T-helper 2 cell treated with Interferon-gamma antibody and Interleukin-4, amounts not matched to agents 100 ng/mL and 5 ng/mL, for 36 hours (primary cell): Measurements from ENCODE around the gene IL6. TPM values are rescaled to one million over a fixed set of nuclear protein-coding genes. Genes with fewer than 3 reads are reported as not detected.

Source experiments
- intact Hi-C: fragments of 100-400 bp; cut with micrococcal nuclease; formaldehyde crosslinking; loops from one replicate; pipeline ENCODE4 v1.15.1; 2023
- total RNA-seq: library from RNA; stranded (reverse); gene quantifications from 2 replicates; pipeline ENCODE4 v1.2.3, GENCODE V29; 2022

Gene IL6
- total RNA-seq, 1 donor from 2014 or later = not detected

DNA sequence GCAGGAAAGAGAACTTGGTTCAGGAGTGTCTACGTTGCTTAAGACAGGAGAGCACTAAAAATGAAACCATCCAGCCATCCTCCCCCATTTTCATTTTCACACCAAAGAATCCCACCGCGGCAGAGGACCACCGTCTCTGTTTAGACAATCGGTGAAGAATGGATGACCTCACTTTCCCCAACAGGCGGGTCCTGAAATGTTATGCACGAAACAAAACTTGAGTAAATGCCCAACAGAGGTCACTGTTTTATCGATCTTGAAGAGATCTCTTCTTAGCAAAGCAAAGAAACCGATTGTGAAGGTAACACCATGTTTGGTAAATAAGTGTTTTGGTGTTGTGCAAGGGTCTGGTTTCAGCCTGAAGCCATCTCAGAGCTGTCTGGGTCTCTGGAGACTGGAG, 1.4 kb upstream of the IL6 start:
- intact Hi-C loops = loop anchor here (5.0 kb wide), 1 partner anchor 48 kb away; no protein-coding TSS in a partner anchor

DNA sequence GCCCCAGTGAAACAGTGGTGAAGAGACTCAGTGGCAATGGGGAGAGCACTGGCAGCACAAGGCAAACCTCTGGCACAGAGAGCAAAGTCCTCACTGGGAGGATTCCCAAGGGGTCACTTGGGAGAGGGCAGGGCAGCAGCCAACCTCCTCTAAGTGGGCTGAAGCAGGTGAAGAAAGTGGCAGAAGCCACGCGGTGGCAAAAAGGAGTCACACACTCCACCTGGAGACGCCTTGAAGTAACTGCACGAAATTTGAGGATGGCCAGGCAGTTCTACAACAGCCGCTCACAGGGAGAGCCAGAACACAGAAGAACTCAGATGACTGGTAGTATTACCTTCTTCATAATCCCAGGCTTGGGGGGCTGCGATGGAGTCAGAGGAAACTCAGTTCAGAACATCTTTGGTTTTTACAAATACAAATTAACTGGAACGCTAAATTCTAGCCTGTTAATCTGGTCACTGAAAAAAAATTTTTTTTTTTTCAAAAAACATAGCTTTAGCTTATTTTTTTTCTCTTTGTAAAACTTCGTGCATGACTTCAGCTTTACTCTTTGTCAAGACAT, 574 bp upstream of the IL6 start:
- intact Hi-C loops = loop anchor here (1.0 to 5.0 kb wide), 3 partner anchors 49 to 166 kb away; no protein-coding TSS in a partner anchor

DNA sequence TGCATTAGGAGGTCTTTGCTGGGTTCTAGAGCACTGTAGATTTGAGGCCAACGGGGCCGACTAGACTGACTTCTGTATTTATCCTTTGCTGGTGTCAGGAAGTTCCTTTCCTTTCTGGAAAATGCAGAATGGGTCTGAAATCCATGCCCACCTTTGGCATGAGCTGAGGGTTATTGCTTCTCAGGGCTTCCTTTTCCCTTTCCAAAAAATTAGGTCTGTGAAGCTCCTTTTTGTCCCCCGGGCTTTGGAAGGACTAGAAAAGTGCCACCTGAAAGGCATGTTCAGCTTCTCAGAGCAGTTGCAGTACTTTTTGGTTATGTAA, 675 bp downstream of the IL6 start:
- intact Hi-C loops = loop anchor here (1.0 to 5.0 kb wide), 3 partner anchors 50 to 328 kb away; no protein-coding TSS in a partner anchor

DNA sequence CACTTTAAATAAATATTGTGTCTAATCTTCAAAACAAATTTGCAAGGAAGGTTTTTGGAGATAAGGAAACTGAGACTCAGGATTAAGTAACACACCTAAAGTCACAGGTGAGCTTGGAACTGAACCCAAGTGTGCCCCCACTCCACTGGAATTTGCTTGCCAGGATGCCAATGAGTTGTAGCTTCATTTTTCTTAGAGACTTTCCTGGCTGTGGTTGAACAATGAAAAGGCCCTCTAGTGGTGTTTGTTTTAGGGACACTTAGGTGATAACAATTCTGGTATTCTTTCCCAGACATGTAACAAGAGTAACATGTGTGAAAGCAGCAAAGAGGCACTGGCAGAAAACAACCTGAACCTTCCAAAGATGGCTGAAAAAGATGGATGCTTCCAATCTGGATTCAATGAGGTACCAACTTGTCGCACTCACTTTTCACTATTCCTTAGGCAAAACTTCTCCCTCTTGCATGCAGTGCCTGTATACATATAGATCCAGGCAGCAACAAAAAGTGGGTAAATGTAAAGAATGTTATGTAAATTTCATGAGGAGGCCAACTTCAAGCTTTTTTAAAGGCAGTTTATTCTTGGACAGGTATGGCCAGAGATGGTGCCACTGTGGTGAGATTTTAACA, 1.5 kb downstream of the IL6 start:
- intact Hi-C loops = loop anchor here (1.0 to 5.0 kb wide), 2 partner anchors 51 to 54 kb away; no protein-coding TSS in a partner anchor

DNA sequence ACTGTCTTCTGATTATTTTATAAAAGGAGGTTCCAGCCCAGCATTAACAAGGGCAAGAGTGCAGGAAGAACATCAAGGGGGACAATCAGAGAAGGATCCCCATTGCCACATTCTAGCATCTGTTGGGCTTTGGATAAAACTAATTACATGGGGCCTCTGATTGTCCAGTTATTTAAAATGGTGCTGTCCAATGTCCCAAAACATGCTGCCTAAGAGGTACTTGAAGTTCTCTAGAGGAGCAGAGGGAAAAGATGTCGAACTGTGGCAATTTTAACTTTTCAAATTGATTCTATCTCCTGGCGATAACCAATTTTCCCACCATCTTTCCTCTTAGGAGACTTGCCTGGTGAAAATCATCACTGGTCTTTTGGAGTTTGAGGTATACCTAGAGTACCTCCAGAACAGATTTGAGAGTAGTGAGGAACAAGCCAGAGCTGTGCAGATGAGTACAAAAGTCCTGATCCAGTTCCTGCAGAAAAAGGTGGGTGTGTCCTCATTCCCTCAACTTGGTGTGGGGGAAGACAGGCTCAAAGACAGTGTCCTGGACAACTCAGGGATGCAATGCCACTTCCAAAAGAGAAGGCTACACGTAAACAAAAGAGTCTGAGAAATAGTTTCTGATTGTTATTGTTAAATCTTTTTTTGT, 2.3 kb downstream of the IL6 start:
- intact Hi-C loops = loop anchor here (5.0 kb wide), 1 partner anchor 52 kb away; no protein-coding TSS in a partner anchor

DNA sequence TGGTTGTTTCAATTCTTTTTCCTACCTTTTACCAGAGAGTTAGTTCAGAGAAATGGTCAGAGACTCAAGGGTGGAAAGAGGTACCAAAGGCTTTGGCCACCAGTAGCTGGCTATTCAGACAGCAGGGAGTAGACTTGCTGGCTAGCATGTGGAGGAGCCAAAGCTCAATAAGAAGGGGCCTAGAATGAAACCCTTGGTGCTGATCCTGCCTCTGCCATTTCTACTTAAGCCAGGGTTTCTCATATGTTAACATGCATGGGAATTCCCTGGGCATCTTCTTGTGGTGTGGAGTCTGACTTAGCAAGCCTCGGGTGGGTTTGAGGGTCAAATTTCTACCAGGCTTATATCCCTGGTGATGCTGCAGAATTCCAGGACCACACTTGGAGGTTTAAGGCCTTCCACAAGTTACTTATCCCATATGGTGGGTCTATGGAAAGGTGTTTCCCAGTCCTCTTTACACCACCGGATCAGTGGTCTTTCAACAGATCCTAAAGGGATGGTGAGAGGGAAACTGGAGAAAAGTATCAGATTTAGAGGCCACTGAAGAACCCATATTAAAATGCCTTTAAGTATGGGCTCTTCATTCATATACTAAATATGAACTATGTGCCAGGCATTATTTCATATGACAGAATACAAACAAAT, 3.2 kb downstream of the IL6 start:
- intact Hi-C loops = no loop called here

DNA sequence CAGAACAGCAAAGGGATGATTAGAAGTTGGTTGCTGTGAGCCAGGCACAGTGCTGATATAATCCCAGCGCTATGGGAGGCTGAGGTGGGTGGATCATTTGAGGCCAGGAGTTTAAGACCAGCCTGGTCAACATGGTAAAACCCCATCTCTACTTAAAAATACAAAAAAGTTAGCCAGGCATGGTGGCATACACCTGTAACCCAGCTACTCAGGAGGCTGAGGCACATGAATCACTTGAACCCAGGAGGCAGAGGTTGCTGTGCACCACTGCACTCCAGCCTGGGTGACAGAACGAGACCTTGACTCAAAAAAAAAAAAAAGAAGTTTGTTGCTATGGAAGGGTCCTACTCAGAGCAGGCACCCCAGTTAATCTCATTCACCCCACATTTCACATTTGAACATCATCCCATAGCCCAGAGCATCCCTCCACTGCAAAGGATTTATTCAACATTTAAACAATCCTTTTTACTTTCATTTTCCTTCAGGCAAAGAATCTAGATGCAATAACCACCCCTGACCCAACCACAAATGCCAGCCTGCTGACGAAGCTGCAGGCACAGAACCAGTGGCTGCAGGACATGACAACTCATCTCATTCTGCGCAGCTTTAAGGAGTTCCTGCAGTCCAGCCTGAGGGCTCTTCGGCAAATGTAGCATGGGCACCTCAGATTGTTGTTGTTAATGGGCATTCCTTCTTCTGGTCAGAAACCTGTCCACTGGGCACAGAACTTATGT, 4.1 kb downstream of the IL6 start:
- intact Hi-C loops = no loop called here

DNA sequence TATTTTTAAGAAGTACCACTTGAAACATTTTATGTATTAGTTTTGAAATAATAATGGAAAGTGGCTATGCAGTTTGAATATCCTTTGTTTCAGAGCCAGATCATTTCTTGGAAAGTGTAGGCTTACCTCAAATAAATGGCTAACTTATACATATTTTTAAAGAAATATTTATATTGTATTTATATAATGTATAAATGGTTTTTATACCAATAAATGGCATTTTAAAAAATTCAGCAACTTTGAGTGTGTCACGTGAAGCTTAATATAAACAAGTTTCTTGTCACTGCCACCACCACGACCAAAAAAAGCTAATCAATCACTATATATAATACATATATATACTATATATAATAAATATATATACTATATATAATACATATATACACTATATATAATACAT, 4.8 kb downstream of the IL6 start:
- intact Hi-C loops = no loop called here

DNA sequence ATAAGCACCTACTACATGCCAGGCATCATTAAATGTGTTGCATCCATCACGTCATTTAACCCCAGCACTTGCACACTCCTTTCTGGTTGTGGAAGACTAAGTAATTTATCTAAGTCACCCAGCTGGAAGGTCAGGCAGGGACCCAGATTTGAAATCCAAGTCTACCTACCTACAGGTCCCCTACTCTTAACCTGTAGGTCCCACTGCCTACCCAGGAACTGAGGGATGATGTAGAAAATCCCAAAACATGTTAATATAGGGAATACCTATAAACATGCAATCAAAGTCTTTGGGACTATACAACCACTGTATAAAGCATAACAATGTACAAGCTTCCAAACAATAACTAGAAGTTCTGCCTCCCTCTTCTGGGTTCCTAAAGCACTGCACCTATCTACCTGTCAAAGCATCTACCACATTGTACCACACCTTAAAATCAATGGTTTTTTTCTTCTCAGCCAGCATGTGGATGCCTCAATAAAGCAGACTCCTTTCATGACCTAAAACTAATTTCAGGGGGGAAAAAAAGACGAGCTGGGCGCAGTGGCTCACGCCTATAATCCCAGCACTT, 5.6 kb downstream of the IL6 start:
- intact Hi-C loops = no loop called here

DNA sequence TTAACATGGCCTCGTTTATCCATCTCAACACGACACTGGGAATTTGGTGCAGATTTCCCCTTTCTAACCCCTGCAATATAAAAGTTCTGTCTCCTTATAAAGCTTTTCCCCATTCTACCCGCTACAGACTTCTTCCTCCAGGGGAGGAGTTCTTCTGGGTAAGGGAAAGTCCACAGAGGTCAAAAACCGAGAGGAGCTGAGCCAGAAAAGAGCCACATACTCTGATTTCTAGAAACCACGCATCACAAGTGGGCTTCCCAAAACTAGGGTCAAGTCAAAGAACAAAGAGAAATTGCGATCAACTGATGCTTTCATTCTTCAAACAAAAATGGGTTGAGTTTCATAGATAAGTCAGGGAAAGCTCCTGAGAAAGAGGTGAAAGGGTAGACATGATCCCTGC, 6.8 kb downstream of the IL6 start:
- intact Hi-C loops = no loop called here

DNA sequence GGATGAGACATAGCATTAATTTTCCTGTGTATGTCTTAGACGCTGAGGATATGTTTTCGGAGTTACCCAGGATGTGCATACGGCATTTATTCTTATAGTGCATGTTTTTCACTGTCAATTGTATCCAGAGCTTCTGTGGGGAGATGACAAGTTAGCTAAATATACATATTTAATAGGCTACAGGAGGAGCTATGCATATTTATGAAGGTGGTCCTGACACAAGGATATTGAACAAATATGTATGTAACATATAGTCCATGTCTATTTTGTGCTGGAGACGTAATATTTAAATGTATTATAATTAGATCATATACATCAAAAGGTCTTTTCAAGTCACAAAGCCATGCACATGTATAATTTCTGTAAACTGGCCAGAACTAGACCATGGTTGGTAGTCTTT, 16.0 kb downstream of the IL6 start:
- intact Hi-C loops = no loop called here

DNA sequence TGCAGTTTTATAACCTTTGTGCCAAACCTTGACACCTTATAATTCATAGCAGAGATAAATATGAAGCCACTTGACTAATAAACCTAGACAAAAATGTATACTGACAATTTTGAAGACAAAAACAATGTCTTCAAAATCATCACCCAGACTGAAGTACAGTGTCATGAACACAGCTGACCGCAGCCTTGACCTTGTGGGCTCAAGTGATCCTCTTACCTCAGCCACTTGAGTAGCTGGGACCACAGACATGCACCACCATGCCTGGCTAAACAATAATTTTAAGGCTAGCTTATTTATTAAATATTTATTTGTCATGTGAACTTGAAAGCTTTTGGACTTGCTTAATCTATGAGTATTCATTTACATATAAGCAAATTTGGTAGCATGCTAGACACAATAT, 24.3 kb downstream of the IL6 start:
- intact Hi-C loops = no loop called here

DNA sequence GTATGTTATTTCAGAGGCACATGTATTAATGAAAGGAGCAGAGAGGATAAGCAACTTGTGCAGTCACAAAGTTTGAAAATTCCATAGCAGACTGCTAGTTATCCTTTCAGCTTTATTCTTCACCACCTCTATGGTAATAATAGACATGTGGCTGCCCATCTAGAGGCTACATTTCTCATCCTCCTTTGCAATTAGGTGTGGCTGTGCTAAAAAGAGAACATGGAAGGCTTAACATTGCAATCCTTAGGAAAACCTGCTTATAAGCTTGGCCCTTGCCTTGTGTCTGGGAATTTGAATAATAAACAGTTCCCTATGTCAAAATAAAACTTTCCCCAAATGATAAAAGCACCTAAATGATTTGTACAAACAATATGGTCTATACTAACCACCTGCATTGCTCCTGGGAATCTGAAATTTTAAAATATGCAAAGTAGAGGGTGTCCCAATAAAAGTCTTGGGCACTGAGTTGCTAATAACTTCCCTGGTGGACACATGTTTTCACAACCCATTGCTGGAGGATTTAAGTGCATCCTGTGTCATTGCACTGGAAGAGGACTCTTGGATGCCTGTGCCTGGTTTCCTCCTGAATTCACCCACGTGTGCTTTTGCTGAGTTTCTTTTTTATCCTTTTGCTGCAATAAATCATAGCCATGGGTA, 30.5 kb downstream of the IL6 start:
- intact Hi-C loops = no loop called here

DNA sequence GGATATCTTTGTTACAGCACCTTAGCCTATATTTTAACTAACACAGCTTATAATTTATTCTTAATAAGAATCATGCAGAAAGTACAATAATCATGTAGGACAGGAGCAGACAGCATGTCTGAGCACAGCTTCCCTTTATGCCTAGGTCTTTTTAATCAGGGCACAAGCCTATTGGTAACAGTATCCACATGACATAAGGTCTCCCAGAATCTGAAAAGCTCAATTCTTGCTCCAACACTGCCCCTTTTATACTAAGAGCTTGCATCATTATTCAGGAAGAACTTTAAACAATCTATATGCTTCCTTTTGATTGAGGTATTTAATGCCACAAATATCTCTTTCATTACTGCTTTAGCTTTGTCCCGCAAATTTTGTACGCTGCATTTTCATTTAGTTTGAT, 31.6 kb downstream of the IL6 start:
- intact Hi-C loops = no loop called here

DNA sequence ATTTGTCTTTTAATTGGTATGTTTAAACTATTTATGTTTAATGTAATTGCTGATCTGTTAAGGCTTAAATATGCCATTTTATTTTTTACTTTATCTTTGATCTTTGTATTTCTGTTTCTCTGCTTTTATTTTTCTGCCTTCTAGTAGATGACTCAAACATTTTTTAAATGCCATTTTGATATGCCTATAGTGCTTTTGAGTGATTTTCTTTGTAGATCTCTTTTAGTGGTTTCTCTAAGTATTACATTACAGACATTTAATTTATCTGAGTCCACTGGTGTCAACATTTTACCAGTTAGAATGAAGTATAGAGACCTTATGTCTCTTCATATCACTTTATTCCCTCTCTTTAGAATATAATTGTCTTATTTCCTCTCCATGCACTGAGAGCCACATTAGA, 32.7 kb downstream of the IL6 start:
- intact Hi-C loops = no loop called here

DNA sequence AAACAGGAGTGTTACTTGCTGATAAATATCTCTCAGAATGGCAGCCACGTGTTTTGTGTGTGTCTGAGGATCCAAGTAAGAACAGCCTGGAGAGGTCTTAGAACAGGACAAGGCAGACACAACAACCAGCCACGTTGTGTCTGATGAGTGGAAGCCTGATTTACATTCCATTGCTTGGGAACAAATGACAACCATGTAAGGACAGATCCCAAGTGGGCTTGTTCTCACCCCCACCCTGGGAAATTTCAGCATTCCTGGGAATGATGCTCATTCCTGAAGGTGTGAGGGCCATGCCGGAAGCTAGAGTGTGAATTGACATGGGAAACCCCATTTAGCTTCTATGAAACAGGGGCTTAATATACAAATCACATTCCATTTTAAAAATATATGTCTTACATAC, 35.9 kb downstream of the IL6 start:
- intact Hi-C loops = no loop called here

DNA sequence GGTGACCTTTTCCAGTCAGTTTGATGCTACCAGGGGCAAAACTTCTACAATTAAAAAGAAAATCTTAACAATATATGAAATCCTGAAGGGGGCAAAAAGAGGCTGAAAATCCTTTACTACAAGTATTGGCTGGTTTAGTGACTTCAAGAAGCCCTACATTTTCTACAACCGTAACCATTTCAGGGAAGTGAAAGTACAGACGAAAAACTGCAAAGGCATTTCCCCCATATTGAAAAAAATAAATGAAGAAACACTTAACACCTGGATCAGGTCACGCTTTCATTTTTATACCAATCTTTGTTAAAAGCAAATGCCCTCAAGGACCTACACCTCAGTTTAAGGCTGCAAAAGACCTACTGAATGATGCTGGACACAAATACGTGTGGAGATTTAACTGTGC, 38.6 kb downstream of the IL6 start:
- intact Hi-C loops = no loop called here

DNA sequence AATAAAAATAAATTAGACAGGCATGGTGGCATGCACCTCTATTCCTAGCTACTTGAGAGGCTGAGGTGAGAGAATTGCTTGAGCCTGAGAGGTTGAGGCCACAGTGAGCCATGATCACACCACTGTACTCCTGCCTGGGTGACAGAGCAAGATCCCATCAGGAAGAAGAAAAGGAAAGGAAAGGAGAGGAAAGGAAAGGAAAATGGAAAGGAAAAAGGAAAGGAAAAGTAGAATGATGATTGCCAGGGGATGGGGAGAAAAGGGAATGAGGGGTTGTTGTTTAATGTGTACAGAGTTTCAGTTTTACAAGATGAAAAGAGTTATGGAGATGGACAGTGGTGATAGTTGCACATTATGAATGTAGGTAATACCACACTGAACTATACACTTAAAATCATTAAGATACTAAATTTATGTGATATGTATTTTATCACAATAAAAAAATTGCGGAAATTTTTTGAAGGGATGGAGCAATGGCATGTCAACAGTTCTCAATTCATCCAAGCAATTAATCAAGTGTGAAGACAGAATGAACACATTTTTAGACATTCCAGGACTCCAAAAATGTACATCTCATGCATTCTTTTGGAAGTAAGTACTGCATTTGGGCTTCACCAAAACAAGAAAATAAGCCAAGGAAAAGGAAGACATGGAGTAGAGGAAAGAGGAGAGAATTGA, 44.3 kb downstream of the IL6 start:
- intact Hi-C loops = no loop called here

DNA sequence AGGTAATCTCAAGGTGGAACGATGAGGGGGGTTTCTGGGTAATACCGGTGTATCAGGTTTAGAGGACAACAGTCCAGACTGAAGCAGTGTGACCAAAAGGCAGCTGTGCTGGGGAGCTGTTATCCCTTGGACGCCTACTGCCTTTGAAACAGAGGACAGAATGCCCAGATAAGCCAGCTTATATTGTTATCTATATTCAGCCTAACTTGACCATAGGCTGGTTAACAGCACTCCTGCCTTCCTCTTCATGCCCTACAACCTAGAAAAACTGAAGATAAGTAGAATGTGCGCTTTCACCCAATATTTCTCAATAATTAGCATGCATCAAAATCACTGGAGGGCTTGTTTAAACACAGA, 44.9 kb downstream of the IL6 start:
- intact Hi-C loops = no loop called here

DNA sequence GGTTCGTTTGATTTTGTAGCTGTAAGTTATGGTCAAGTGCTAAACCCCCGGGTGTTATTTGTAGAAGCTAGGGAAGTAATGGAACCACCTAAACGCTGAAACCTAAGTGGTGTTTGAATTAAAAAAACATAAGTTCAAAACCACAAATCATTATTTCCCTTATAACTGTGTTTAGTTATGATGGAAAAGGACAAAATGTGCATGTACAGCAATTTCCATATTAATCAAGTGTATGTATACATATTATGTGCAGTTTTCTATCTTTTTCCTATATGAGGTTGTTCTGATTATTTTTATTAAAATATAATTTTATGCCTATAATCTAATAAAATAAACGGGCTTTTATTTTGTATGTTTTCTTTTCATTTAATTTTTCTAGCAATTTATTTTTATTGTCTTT, 45.9 kb downstream of the IL6 start:
- intact Hi-C loops = no loop called here
